BJ (cell line): Measurements from ENCODE around the gene RSPH6A. TPM values are rescaled to one million over a fixed set of nuclear protein-coding genes. Genes with fewer than 3 reads are reported as not detected.

ENCODE experiments used
- CTCF ChIA-PET: fragments of 350-600 bp; formaldehyde crosslinking; extraction: SDS; loops from one replicate; lab custom pipeline; 2021; ENCODE audit warnings: antibody characterized with exemption, inconsistent platforms; lab: Yijun Ruan, JAX
- POLR2A ChIA-PET: fragments of 300-600 bp; sonication (Branson Sonifier 250); formaldehyde crosslinking; extraction: SDS; loops from one replicate; lab custom pipeline; 2021; ENCODE audit warnings: antibody characterized with exemption; lab: Charles Lee
- DNase-seq: peaks from one replicate; pipeline ENCODE4 v3.0.0-alpha.2; 2011; ENCODE audit warnings: low read depth
- H3K27me3 ChIP-seq: 2 replicates; pipeline ENCODE4 v1.6.0; 2011; ENCODE audit warnings: low read length; ENCODE audit not compliant: control insufficient read depth, insufficient read depth
- H3K36me3 ChIP-seq: 2 replicates; pipeline ENCODE4 v1.5.1; 2011; ENCODE audit warnings: low read length; ENCODE audit not compliant: control insufficient read depth, insufficient read depth
- H3K4me3 ChIP-seq: 2 replicates; pipeline ENCODE4 v1.5.1; 2011; ENCODE audit warnings: low read depth, mild to moderate bottlenecking, control low read depth, low read length
- CTCF ChIP-seq: IDR thresholded peaks from 2 replicates; pipeline ENCODE4 v1.5.1; 2011; ENCODE audit warnings: low read depth, mild to moderate bottlenecking, control low read depth, inconsistent platforms, low read length, moderate library complexity; ENCODE audit not compliant: insufficient read depth
- polyA plus RNA-seq: library from polyadenylated mRNA; depleted of rRNA; stranded (reverse); fragments of >200 nt; gene quantifications from 2 replicates; pipeline ENCODE4 v1.2.3, GENCODE V29; 2011

Gene RSPH6A
- polyA plus RNA-seq, 1 experiment, result not detected

- H3K27me3 ChIP-seq, result no peaks in the 10 kb centered on the region
- peaks cover 2% of the 10 kb centered on the region for H3K36me3 ChIP-seq
- no peak overlapping the region for H3K4me3 ChIP-seq
- POLR2A ChIA-PET, result no interaction called here
- TF ChIP-seq CTCF, result no peak
- CTCF ChIA-PET, result no interaction called here
- DNase-seq, result no peak
Measured at GRCh38 chr19:45765702-45766295, 49.3 kb downstream of the RSPH6A start.

GRCh38 chr19:45764945-45765701 lies 50.0 kb downstream of the RSPH6A start:
- no peak for TF ChIP-seq CTCF
- Histone ChIP-seq H3K27me3 (no peaks in the 10 kb centered on the region), H3K4me3 (no peak overlapping the region), H3K36me3 (peaks cover 2% of the 10 kb centered on the region)
- no peak for DNase-seq
- CTCF ChIA-PET, result no interaction called here
- POLR2A ChIA-PET, result no interaction called here

- no peak overlapping the region for H3K4me3 ChIP-seq
- no peaks in the 10 kb centered on the region for H3K27me3 ChIP-seq
- ChIA-PET POLR2A (no interaction called here), CTCF (no interaction called here)
- no peaks in the 10 kb centered on the region; the same call in 1 of the 2 replicates for H3K36me3 ChIP-seq
- no peak for DNase-seq
- TF ChIP-seq CTCF, result no peak
Measured at GRCh38 chr19:45764475-45764874, 50.6 kb downstream of the RSPH6A start.

GRCh38 chr19:45763691-45764294 lies 51.3 kb downstream of the RSPH6A start:
- no peak for DNase-seq
- CTCF ChIA-PET, result interaction anchor here (0.6 to 1.2 kb wide), 2 partner anchors 19 to 71 kb away, joined by 3 read pairs; partner anchors contain the start of gene QPCTL
- POLR2A ChIA-PET, result no interaction called here
- Histone ChIP-seq H3K4me3 (no peak overlapping the region), H3K36me3 (no peaks in the 10 kb centered on the region; the same call in 1 of the 2 replicates), H3K27me3 (no peaks in the 10 kb centered on the region)
- no peak for TF ChIP-seq CTCF
